ENCODE measurements around the gene DNAJB8. TPM values are rescaled to one million over a fixed set of nuclear protein-coding genes. Genes with fewer than 3 reads are reported as not detected.

Gene DNAJB8
- total RNA-seq, 1 donor from 2014 or later, result not detected

GRCh38 chr3:128483657-128484403 lies 17.1 kb upstream of the DNAJB8 start:
- no peak for DNase-seq (ENCODE audit: extremely low spot score, unreplicated experiment)
- Mint-ChIP-seq H3K27me3 (ENCODE audit: unreplicated experiment) (peaks cover 19% of the 10 kb centered on the region), H3K4me1 (ENCODE audit: unreplicated experiment) (peaks cover 35% of the 10 kb centered on the region), H3K9me3 (ENCODE audit: unreplicated experiment) (no peaks in the 10 kb centered on the region), H3K4me3 (ENCODE audit: unreplicated experiment) (peak overlapping the region; percentile 65), H3K27ac (ENCODE audit: unreplicated experiment) (no peak overlapping the region), H3K36me3 (ENCODE audit: unreplicated experiment) (no peaks in the 10 kb centered on the region)
- TF ChIP-seq CTCF (IDR thresholded peaks at IDR 0.05), result no peak

- H3K27ac Mint-ChIP-seq (ENCODE audit: unreplicated experiment), result peak overlapping the region; percentile 27
- H3K4me1 Mint-ChIP-seq (ENCODE audit: unreplicated experiment), result peaks cover 32% of the 10 kb centered on the region
- H3K4me3 Mint-ChIP-seq (ENCODE audit: unreplicated experiment), result peak overlapping the region; percentile 65
- H3K9me3 Mint-ChIP-seq (ENCODE audit: unreplicated experiment), result no peaks in the 10 kb centered on the region
- no peak for DNase-seq (ENCODE audit: extremely low spot score, unreplicated experiment)
- H3K27me3 Mint-ChIP-seq (ENCODE audit: unreplicated experiment), result peaks cover 19% of the 10 kb centered on the region
- peak; percentile 34 for TF ChIP-seq CTCF (IDR thresholded peaks at IDR 0.05)
- no peaks in the 10 kb centered on the region for H3K36me3 Mint-ChIP-seq (ENCODE audit: unreplicated experiment)
These were observed 16.3 kb upstream of the DNAJB8 start for GRCh38 chr3:128482666-128483656.

- DNase-seq (ENCODE audit: extremely low spot score, unreplicated experiment), result no peak
- TF ChIP-seq CTCF (IDR thresholded peaks at IDR 0.05), result no peak
- no peaks in the 10 kb centered on the region for H3K9me3 Mint-ChIP-seq (ENCODE audit: unreplicated experiment)
- H3K4me3 Mint-ChIP-seq (ENCODE audit: unreplicated experiment), result no peak overlapping the region
- peak overlapping the region; percentile 27 for H3K27ac Mint-ChIP-seq (ENCODE audit: unreplicated experiment)
- H3K36me3 Mint-ChIP-seq (ENCODE audit: unreplicated experiment), result no peaks in the 10 kb centered on the region
- peaks cover 28% of the 10 kb centered on the region for H3K4me1 Mint-ChIP-seq (ENCODE audit: unreplicated experiment)
- peaks cover 15% of the 10 kb centered on the region for H3K27me3 Mint-ChIP-seq (ENCODE audit: unreplicated experiment)
These were observed 15.5 kb upstream of the DNAJB8 start for GRCh38 chr3:128482175-128482574.

- Mint-ChIP-seq H3K4me1 (ENCODE audit: unreplicated experiment) (peaks cover 23% of the 10 kb centered on the region), H3K4me3 (ENCODE audit: unreplicated experiment) (no peak overlapping the region), H3K9me3 (ENCODE audit: unreplicated experiment) (no peaks in the 10 kb centered on the region), H3K27ac (ENCODE audit: unreplicated experiment) (no peak overlapping the region), H3K36me3 (ENCODE audit: unreplicated experiment) (no peaks in the 10 kb centered on the region), H3K27me3 (ENCODE audit: unreplicated experiment) (peaks cover 14% of the 10 kb centered on the region)
- no peak for TF ChIP-seq CTCF (IDR thresholded peaks at IDR 0.05)
- DNase-seq (ENCODE audit: extremely low spot score, unreplicated experiment), result no peak
These were observed 14.8 kb upstream of the DNAJB8 start for GRCh38 chr3:128481438-128481942.
